ENCODE results near the gene DENND1A. TPM values are rescaled to one million over a fixed set of nuclear protein-coding genes. Genes with fewer than 3 reads are reported as not detected.

DENND1A gene
- total RNA-seq, 1 experiment from 2014 or later, result 19.7 TPM

- Histone ChIP-seq H3K4me3 (ENCODE audit: low read depth in 2 of 2, low read length in 2 of 2) (no peak overlapping the region), H3K9me3 (ENCODE audit: control insufficient read depth, insufficient read depth, low read depth, low read length) (no peaks in the 10 kb centered on the region), H3K36me3 (ENCODE audit: control insufficient read depth, insufficient read depth, low read length) (no peaks in the 10 kb centered on the region), H3K27me3 (ENCODE audit: control insufficient read depth, insufficient read depth, low read length) (no peaks in the 10 kb centered on the region), H3K4me1 (ENCODE audit: control insufficient read depth, insufficient read depth, low read length) (no peaks in the 10 kb centered on the region), H3K27ac (ENCODE audit: low read length) (no peak overlapping the region)
- in situ Hi-C loops (cut with HindIII; ENCODE audit: low pct_unique_long_range_greater_than_20kb, low sequenced_read_pairs), result no loop called here
- DNase-seq (ENCODE audit: low read depth, low spot score), result no peak
- ATAC-seq, result no peak
- TF ChIP-seq TCF7L2 (IDR thresholded peaks at IDR 0.05; ENCODE audit: low read depth, low read length) (no peak), POLR2AphosphoS5 (IDR thresholded peaks at IDR 0.05; ENCODE audit: low read depth, low read length) (no peak), REST (IDR thresholded peaks at IDR 0.05; ENCODE audit: insufficient read depth in 1 of 2, low read depth in 2 of 2, low read length in 1 of 2) (no peak), SIN3A (IDR thresholded peaks at IDR 0.05; ENCODE audit: borderline replicate concordance, insufficient read depth, low read depth, low read length) (no peak), CTCF (IDR thresholded peaks at IDR 0.05) (no peak)
- intact Hi-C loops (cut with micrococcal nuclease; ENCODE audit: unreplicated experiment), result no loop called here
- ChIA-PET CTCF (no interaction called here), POLR2A (no interaction called here)
- BruUV-seq (replicated peaks), result no TSS peak
Observed at GRCh38 chr9:123419091-123419490, 510.8 kb downstream of the DENND1A start.

GRCh38 chr9:123418506-123418905 is 511.4 kb downstream of the DENND1A start:
- DNase-seq (ENCODE audit: low read depth, low spot score), result no peak
- Histone ChIP-seq H3K9me3 (ENCODE audit: control insufficient read depth, insufficient read depth, low read depth, low read length) (no peaks in the 10 kb centered on the region), H3K4me3 (ENCODE audit: low read depth in 2 of 2, low read length in 2 of 2) (no peak overlapping the region), H3K36me3 (ENCODE audit: control insufficient read depth, insufficient read depth, low read length) (no peaks in the 10 kb centered on the region), H3K27ac (ENCODE audit: low read length) (no peak overlapping the region), H3K27me3 (ENCODE audit: control insufficient read depth, insufficient read depth, low read length) (no peaks in the 10 kb centered on the region), H3K4me1 (ENCODE audit: control insufficient read depth, insufficient read depth, low read length) (no peaks in the 10 kb centered on the region)
- in situ Hi-C loops (cut with HindIII; ENCODE audit: low pct_unique_long_range_greater_than_20kb, low sequenced_read_pairs) (no loop called here), intact Hi-C loops (cut with micrococcal nuclease; ENCODE audit: unreplicated experiment) (no loop called here)
- ChIA-PET CTCF (no interaction called here), POLR2A (no interaction called here)
- BruUV-seq (replicated peaks), result no TSS peak
- TF ChIP-seq POLR2AphosphoS5 (IDR thresholded peaks at IDR 0.05; ENCODE audit: low read depth, low read length) (no peak), CTCF (IDR thresholded peaks at IDR 0.05) (no peak), SIN3A (IDR thresholded peaks at IDR 0.05; ENCODE audit: borderline replicate concordance, insufficient read depth, low read depth, low read length) (no peak), REST (IDR thresholded peaks at IDR 0.05; ENCODE audit: insufficient read depth in 1 of 2, low read depth in 2 of 2, low read length in 1 of 2) (no peak), TCF7L2 (IDR thresholded peaks at IDR 0.05; ENCODE audit: low read depth, low read length) (no peak)
- no peak for ATAC-seq
